Ishikawa (cell line): ENCODE data around the gene MRPL11.

ENCODE experiments used
- CEBPB ChIP-seq: IDR thresholded peaks from 2 replicates; pipeline ENCODE4 v1.6.1; 2012
- CREB1 ChIP-seq: IDR thresholded peaks from 2 replicates; pipeline ENCODE4 v1.6.1; 2012; ENCODE audit warnings: low read depth
- EGR1 ChIP-seq: IDR thresholded peaks from 2 replicates; pipeline ENCODE4 v1.6.1; 2012
- EP300 ChIP-seq: IDR thresholded peaks from 2 replicates; pipeline ENCODE4 v1.6.1; 2012; ENCODE audit warnings: borderline replicate concordance
- FOXM1 ChIP-seq: IDR thresholded peaks from 2 replicates; pipeline ENCODE4 v1.6.1; 2012; ENCODE audit warnings: low read depth, borderline replicate concordance
- NFIC ChIP-seq: IDR thresholded peaks from 2 replicates; pipeline ENCODE4 v1.6.1; 2012
- RAD21 ChIP-seq: IDR thresholded peaks from 2 replicates; pipeline ENCODE4 v1.6.1; 2012; ENCODE audit warnings: low read depth
- TAF1 ChIP-seq: IDR thresholded peaks from 2 replicates; pipeline ENCODE4 v1.6.1; 2012; ENCODE audit warnings: low read depth, mild to moderate bottlenecking
- TCF12 ChIP-seq: IDR thresholded peaks from 2 replicates; pipeline ENCODE4 v1.6.1; 2012; ENCODE audit warnings: low read depth
- TEAD4 ChIP-seq: IDR thresholded peaks from 2 replicates; pipeline ENCODE4 v1.6.1; 2012
- USF1 ChIP-seq: IDR thresholded peaks from 2 replicates; pipeline ENCODE4 v1.6.1; 2012
- YY1 ChIP-seq: IDR thresholded peaks from 2 replicates; pipeline ENCODE4 v1.6.1; 2012; ENCODE audit warnings: low read depth
- ZBTB7A ChIP-seq: IDR thresholded peaks from 2 replicates; pipeline ENCODE4 v1.6.1; 2012; ENCODE audit warnings: low read depth
- TF ChIP-seq, protein P1 (sequence below): IDR thresholded peaks from 2 replicates; pipeline ENCODE4 v1.6.1; 2012
- TF ChIP-seq, protein P2 (sequence below): IDR thresholded peaks from 2 replicates; pipeline ENCODE4 v1.6.1; 2012; ENCODE audit warnings: low read depth, mild to moderate bottlenecking

Gene MRPL11

GRCh38 chr11:66388780-66389386 lies 49.8 kb downstream of the MRPL11 start:
- TF ChIP-seq YY1 (no peak), USF1 (no peak), TCF12 (no peak), CEBPB (no peak), RAD21 (peak; percentile 79), EP300 (no peak), NFIC (no peak)
- TF ChIP-seq, protein P1, sequence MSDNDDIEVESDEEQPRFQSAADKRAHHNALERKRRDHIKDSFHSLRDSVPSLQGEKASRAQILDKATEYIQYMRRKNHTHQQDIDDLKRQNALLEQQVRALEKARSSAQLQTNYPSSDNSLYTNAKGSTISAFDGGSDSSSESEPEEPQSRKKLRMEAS = no peak

DNA sequence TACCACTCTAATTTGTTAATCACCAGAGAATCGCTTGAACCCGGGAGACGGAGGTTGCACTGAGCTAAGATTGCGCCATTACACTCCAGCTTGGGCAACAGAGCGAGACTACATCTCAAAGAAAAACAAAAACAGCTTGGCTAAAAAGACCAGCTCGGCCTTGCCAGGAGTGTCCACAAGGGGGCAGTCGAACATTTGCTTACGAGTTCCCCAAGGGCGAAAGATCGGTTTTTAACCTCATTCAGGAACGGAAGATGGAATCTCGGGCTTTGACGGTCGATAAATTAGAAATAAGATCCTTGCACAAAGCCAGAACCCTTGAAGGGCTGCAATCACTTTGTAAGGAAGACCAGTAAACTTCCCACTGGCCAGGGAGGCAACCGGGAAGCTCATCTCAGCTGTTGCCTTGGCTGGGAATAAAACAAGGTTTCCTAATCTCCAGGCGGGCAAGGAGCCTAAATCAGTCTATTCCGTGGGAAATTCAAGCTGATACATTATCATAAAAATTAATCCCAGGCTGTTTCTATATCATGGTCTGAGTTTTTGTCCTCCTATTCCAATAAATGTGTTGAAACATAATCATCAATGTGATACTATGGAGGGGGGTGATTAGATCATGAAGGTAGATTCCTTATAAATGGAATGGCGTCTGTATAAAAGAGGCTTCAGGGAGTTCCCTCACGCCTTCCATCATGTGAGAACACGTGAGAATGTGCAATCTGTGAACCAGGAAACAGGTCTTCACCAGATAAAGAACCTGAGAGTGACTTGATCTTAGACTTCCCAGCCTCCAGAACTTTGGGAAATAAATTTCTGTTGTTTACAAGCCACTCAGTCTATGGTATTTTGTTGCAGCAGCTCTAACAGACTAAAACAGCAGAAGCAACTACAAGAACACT lies 52.2 kb downstream of the MRPL11 start:
- TF ChIP-seq RAD21 (peak; percentile 76), ZBTB7A (no peak), EGR1 (no peak), EP300 (no peak), CEBPB (peak; percentile 94), TAF1 (no peak), NFIC (no peak), FOXM1 (no peak), TCF12 (no peak), YY1 (0 out of 2 replicates have a peak, but pooled peaks have one; percentile 45), CREB1 (no peak), TEAD4 (0 out of 2 replicates have a peak, but pooled peaks have one; percentile 10), USF1 (no peak)
- TF ChIP-seq, protein P2, sequence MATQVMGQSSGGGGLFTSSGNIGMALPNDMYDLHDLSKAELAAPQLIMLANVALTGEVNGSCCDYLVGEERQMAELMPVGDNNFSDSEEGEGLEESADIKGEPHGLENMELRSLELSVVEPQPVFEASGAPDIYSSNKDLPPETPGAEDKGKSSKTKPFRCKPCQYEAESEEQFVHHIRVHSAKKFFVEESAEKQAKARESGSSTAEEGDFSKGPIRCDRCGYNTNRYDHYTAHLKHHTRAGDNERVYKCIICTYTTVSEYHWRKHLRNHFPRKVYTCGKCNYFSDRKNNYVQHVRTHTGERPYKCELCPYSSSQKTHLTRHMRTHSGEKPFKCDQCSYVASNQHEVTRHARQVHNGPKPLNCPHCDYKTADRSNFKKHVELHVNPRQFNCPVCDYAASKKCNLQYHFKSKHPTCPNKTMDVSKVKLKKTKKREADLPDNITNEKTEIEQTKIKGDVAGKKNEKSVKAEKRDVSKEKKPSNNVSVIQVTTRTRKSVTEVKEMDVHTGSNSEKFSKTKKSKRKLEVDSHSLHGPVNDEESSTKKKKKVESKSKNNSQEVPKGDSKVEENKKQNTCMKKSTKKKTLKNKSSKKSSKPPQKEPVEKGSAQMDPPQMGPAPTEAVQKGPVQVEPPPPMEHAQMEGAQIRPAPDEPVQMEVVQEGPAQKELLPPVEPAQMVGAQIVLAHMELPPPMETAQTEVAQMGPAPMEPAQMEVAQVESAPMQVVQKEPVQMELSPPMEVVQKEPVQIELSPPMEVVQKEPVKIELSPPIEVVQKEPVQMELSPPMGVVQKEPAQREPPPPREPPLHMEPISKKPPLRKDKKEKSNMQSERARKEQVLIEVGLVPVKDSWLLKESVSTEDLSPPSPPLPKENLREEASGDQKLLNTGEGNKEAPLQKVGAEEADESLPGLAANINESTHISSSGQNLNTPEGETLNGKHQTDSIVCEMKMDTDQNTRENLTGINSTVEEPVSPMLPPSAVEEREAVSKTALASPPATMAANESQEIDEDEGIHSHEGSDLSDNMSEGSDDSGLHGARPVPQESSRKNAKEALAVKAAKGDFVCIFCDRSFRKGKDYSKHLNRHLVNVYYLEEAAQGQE = no peak
- TF ChIP-seq, protein P1 = no peak
